NCI-H2107 treated with DMSO at 0.1 percent for 48 hours (cell line): ENCODE results near the gene ACTN1.

Experiments
- DNase-seq: peaks from one replicate; lab custom pipeline; 2025; ENCODE audit not compliant: unreplicated experiment; lab: John Stamatoyannopoulos, UW

Gene ACTN1

DNA sequence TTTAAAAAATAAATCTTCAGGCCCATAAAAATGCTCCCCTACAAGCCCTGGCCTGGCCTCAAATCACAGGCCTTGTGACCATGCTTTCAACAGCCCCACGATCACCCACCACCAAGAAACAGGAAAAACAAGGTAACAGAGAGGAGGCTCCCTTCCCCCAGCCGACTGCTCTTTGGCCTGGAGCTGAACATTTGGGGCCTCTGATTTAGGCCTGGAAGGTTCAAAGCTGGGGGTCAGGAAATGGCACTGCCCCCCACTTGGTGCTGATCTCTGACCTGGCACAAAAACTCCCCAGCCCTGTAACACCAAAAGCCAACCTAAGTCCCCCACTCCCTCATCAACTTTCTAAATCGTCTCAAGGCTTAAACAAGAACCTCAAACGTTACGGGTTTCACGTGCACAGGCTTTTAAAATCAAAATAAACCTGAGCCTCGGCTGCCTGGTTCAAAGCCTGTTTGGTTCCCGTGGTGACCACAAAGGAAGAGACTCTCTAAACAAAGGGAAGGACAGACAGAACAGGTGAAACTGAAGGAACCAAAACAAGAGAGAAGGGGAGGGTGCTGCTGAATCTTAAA, 9.0 kb downstream of the ACTN1 start:
- DNase-seq: no peak

GRCh38 chr14:68969278-68970033, 9.6 kb downstream of the ACTN1 start:
- no peak for DNase-seq

DNA sequence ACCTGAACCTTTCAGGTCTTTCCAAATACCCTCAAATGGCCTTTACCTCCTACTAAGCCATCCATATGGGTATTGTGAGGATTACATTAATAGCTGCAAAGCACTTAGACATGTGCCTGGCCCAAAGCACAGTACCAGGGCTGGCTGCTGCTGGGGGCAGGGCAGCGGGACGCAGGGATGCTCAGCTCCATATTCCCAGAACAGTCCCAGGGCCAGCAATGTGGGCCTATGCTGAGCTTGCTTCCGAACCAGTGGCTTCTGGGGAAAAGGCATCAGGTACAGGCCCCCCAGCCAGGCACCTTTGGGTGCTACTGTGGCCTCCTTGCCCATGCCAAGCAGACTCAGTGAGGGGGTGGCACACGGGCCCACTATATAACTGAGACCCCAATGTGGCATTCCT, 10.4 kb downstream of the ACTN1 start:
- no peak for DNase-seq

GRCh38 chr14:68968051-68968450, 11.1 kb downstream of the ACTN1 start:
- DNase-seq: no peak

DNA sequence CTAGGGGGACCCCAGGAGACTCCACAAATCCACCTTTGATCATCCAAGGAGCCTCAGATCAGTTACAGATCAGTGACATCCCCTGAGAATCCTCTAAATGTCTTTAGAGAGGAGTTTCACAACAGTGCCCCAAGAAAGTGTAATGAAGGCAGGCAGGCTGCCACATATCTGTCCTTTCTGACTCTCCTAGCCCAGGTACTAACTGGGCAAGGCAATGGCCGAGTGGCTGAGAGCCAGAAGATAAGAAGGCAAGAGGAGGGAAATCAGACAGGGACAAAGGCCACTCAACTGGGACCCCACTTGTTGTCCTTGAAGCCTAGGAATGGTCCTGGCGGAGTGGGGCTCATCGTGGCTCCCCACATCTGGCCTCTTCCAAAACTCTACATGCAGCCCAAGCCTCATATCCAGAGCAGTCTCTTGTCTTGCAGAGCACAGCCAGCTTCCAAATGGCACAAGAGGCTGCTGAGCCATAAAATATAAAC, 11.6 kb downstream of the ACTN1 start:
- no peak for DNase-seq

DNA sequence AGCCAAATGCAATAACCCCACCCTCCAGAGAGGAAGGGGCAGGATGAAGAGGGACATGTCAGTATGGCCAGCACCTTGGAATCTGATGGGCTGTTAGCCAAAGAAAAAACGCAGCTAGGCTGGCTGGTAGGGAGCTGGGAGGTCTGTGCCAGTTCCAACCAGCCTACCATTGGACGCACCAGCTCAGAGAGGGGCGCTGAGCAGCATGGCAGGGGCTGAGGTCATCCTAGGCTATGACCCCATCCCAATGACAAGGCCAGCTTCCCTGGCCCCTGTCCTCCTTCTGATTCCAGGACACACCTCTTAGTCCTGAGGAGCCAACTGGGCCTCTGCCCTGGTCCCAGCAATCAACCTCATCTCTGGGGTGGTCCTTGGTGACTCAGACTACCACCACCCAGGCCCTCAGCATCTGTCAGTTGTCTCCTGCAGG, 12.2 kb downstream of the ACTN1 start:
- DNase-seq: no peak

DNA sequence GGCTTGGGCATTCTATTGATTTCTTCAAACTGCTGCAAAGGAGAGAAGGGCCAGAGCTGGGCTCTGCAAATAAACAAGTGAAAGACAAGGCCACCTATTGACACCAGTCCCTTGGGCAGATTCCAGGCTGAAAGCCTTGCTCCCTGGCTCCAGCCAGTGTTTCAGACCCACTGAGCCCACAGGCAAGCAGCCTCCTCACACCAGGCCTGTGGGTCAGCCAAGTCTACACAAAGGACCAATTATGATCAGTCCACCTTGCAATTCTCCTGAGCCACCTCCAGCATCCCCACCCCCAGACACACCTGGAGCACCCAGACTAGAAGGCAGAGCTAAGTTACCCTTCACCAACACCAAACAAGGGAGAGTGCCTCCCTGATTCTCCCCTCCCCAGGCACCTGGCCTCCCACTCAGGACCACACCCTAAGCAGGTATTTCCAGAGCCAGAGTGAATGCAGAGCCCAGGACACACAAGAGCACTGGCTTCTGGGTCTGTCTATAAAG, 13.8 kb downstream of the ACTN1 start:
- no peak for DNase-seq

GRCh38 chr14:68964300-68965093, 14.6 kb downstream of the ACTN1 start:
- DNase-seq: no peak

GRCh38 chr14:68962681-68963080, 16.4 kb downstream of the ACTN1 start:
- DNase-seq: no peak

DNA sequence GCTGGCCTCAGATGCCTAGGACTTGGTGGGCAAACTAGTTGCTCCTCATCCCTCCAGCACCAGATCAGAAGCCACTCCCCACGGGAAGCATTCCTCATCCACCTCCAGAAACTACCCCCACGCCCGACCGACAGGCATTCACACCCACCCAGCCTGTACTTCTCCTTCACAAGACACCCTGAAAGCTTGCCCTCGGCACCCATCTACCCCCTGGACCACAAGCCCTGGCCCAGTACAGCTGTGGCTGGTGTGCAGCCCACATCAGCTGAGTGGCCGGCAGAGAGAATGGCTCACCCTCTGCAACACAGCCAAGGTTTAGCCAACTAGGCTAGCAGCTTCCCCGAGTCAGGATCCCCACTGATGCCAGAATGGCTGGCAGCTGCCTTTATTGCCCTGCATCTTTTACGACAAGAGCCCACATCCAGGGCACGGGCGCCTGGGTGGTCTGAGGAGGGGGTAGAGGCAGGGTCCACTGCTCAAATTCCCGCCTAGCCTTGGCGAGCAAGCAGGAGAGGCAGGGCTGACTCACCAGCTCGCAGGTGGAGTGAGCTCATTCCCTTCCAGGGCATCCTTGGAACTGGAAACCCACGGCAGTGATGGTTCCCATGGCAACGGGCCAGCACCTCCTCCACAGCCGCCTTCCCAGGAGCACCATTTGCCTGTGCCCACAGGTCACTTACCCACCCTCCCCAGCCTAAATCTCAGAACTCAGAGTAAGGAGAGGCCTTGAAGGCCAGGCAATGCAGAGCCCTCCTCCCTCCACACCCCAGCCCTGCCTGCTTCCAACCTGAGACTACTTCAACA, 17.1 kb downstream of the ACTN1 start:
- peak; percentile 56 for DNase-seq

GRCh38 chr14:68961361-68961760, 17.7 kb downstream of the ACTN1 start:
- no peak for DNase-seq

DNA sequence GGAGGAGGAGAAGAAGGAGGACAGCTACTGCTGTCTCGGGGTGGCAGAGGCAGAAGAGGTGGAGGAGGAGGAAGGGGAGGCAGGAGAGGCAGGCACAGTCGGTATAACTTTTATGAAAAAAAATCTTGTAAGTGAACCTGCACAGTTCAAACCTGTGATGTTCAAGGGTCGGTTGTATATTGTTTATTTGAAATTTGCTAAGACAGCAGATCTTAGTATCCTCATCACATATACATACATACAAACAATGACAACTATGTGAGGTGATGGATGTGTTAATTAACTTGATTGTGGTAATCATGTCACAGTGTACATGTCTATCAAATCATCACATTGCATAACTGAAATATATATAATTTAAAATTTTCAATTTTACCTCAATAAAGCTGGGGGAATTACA, 19.0 kb downstream of the ACTN1 start:
- DNase-seq: no peak

- DNase-seq: no peak
Observed at GRCh38 chr14:68959035-68959434, 20.1 kb downstream of the ACTN1 start.

- DNase-seq: no peak
Observed at GRCh38 chr14:68958553-68958952, 20.5 kb downstream of the ACTN1 start.

GRCh38 chr14:68957775-68958174, 21.3 kb downstream of the ACTN1 start:
- no peak for DNase-seq

DNA sequence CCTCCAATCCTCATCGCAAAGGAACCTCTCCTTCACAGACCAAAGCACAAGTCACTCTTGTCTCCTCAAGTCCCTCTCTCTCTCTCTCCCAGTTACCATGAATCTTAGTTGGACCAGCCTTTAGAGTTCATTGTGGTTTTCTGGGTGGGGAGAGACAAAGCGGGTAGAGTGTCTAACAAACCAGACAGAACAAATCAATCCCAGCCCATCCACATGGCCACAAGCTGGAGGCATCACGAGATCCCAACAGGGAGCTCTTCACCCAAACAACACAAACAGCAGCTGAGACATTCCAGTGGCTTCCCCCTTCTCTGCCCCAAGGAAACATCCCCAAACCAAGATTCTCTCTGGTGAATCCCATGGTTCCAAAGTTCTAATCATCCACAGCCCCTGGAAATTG, 22.4 kb downstream of the ACTN1 start:
- no peak for DNase-seq

DNA sequence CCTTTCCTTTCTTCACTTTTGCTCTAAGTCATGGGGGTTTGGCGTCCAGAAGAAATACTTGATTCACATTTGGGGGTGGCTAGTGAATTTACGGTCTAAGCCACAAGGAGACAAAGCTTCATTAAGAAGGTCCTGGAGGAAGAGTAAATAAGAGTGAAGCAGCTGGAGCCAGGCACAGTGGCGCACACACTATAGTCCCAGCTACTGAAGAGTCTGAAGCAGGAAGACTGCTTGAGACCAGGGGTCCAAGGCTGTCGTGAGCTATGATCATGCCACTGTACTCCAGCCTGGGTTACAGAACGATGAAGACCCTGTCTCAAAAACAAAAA, 23.3 kb downstream of the ACTN1 start:
- DNase-seq: no peak

- DNase-seq: no peak
Observed at GRCh38 chr14:68955164-68955850, 23.8 kb downstream of the ACTN1 start.

DNA sequence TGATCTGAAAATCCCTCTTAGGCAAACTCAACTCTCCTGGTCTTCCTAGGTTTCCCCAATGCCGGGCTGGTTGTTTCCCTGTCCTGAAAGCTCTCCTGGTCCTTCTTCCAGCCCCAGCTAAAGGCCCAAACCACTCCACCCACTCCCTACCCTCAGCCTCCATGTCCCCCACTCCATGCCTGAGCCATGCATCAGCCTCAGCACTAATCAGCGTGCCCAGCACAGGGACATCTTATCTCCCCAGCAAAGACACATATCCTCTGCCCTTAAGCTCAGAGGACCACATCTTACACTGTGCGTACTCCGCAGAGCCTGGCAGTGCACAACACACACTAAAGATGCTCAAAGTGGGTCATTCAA, 25.9 kb downstream of the ACTN1 start:
- no peak for DNase-seq

DNA sequence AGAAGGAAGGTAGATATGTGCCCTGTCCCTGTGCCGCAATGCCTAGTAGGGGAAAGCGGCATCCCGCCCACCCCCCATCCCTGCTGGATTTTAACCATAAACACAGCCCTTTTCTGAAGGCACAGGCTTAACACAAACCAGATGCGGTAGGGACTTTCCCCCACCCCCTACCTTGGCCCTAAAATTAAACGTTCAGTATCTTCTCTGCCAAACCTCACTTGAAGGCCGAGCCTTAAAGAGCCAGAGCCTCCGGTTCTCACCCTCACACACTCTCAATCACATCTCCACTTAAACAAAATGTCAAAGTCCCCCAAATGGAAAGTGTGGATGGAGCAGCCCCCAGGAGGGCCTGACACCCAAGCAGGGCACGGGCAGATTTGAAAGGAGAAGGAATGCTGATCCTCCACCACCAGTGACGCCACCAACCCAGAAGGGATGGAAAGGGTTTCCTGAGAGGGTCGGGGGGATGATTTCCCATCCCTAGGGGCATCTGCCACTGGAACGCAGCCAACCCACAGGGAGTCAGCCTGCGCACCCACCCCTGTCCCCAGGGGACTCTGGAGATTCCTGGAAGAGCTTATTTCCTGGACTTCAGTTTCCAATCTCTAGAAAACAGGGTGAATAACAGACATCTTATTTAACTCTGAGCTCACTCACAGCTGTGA, 26.4 kb downstream of the ACTN1 start:
- DNase-seq: no peak
